ENCODE results near the gene C17orf113. TPM values are rescaled to one million over a fixed set of nuclear protein-coding genes. Genes with fewer than 3 reads are reported as not detected.
A peak's percentile ranks its signal among the peaks of the same experiment; 100 is the strongest.

The C17orf113 gene
- total and polyA plus RNA-seq, 2 of the 13 experiments (the other 11 are each of a cell fraction or from before 2014, with no cell fraction given) = 0.87 to 1.1 TPM

GRCh38 chr17:42016941-42017865 lies 33.2 kb downstream of the C17orf113 start, which contains the start of gene DNAJC7 (continued):
- no peak; the same call in none of the 2 replicates for TF ChIP-seq TFDP1 (CRISPR knock-in tag; IDR thresholded peaks at IDR 0.05; ENCODE audit: borderline replicate concordance)
- peak; percentile 85 for TF ChIP-seq SPEN (CRISPR knock-in tag; IDR thresholded peaks at IDR 0.05; ENCODE audit: low read depth)
- peak; percentile 54 for TF ChIP-seq ZMYM3 (CRISPR knock-in tag; IDR thresholded peaks at IDR 0.05)
- TF ChIP-seq SMAD3 (CRISPR knock-in tag; IDR thresholded peaks at IDR 0.05) = peak; percentile 41
- TF ChIP-seq PHB2 (IDR thresholded peaks at IDR 0.05; ENCODE audit: partially characterized antibody) = no peak
- no peak for TF ChIP-seq NCOA5 (CRISPR knock-in tag; IDR thresholded peaks at IDR 0.05)
- no peak for TF ChIP-seq ZNF652 (CRISPR knock-in tag; IDR thresholded peaks at IDR 0.05; ENCODE audit: borderline replicate concordance, low read depth)
- TF ChIP-seq ZNF776 (CRISPR knock-in tag; IDR thresholded peaks at IDR 0.05) = peak; percentile 88
- TF ChIP-seq SP140L (CRISPR knock-in tag; IDR thresholded peaks at IDR 0.05; ENCODE audit: borderline replicate concordance) = 0 out of 2 replicates have a peak, but pooled peaks have one; percentile 59
- no peak; the same call in none of the 2 replicates for TF ChIP-seq DNMT3B (CRISPR knock-in tag; conservative IDR thresholded peaks at IDR 0.05)
- peak; percentile 92 for TF ChIP-seq ZC3H13 (CRISPR knock-in tag; IDR thresholded peaks at IDR 0.05)
- no peak for TF ChIP-seq JUNB (CRISPR knock-in tag; IDR thresholded peaks at IDR 0.05; ENCODE audit: borderline replicate concordance)
- TF ChIP-seq ZNF879 (CRISPR knock-in tag; IDR thresholded peaks at IDR 0.05) = peak; percentile 89; the same call in 1 of the 2 replicates
- peak; percentile 95 for TF ChIP-seq YEATS2 (CRISPR knock-in tag; IDR thresholded peaks at IDR 0.05; ENCODE audit: borderline replicate concordance)
- TF ChIP-seq FOXK2 (IDR thresholded peaks at IDR 0.05) = no peak
- peak; percentile 94 for TF ChIP-seq ZSCAN29 (CRISPR knock-in tag; conservative IDR thresholded peaks at IDR 0.05)
- no peak for TF ChIP-seq RNF2 (conservative IDR thresholded peaks at IDR 0.05; ENCODE audit: low read depth)
- no peak for TF ChIP-seq SRSF4 (IDR thresholded peaks at IDR 0.05; ENCODE audit: low read depth, low read length, poor library complexity, severe bottlenecking)
- TF ChIP-seq CCDC6 (CRISPR knock-in tag; IDR thresholded peaks at IDR 0.05) = peak; percentile 59
- 0 out of 2 replicates have a peak, but pooled peaks have one; percentile 68 for TF ChIP-seq ZNF674 (CRISPR knock-in tag; IDR thresholded peaks at IDR 0.05; ENCODE audit: low read depth)
- TF ChIP-seq FOSL1 (CRISPR knock-in tag; IDR thresholded peaks at IDR 0.05; ENCODE audit: borderline replicate concordance) = 0 out of 2 replicates have a peak, but pooled peaks have one; percentile 11
- TF ChIP-seq SKI (IDR thresholded peaks at IDR 0.05; ENCODE audit: partially characterized antibody) = peak; percentile 70
- peak; percentile 100 for TF ChIP-seq HOXA3 (CRISPR knock-in tag; IDR thresholded peaks at IDR 0.05)
- TF ChIP-seq ZNF790 (CRISPR knock-in tag; IDR thresholded peaks at IDR 0.05; ENCODE audit: borderline replicate concordance) = no peak; the same call in 1 of the 2 replicates
- TF ChIP-seq ZNF841 (CRISPR knock-in tag; IDR thresholded peaks at IDR 0.05; ENCODE audit: borderline replicate concordance) = no peak
- TF ChIP-seq ONECUT2 (CRISPR knock-in tag; IDR thresholded peaks at IDR 0.05) = 0 out of 2 replicates have a peak, but pooled peaks have one; percentile 10
- no peak for TF ChIP-seq SSRP1 (CRISPR knock-in tag; IDR thresholded peaks at IDR 0.05)
- no peak for TF ChIP-seq ZNF468 (CRISPR knock-in tag; IDR thresholded peaks at IDR 0.05)
- TF ChIP-seq NFYC (CRISPR knock-in tag; IDR thresholded peaks at IDR 0.05) = peak; percentile 17
- peak; percentile 47; the same call in 1 of the 2 replicates for TF ChIP-seq ZNF782 (CRISPR knock-in tag; IDR thresholded peaks at IDR 0.05; ENCODE audit: borderline replicate concordance)
- peak; percentile 78 for TF ChIP-seq ZNF552 (CRISPR knock-in tag; IDR thresholded peaks at IDR 0.05; ENCODE audit: borderline replicate concordance)

Data from HepG2 (cell line).